ENCODE data around the gene ZNF695.

Gene ZNF695

GRCh38 chr1:246959944-246960693 is 47.7 kb downstream of the ZNF695 start:
- DNase-seq (ENCODE audit: low read depth, low spot score) = no peak

GRCh38 chr1:246954126-246954525 is 53.7 kb downstream of the ZNF695 start:
- no peak for DNase-seq (ENCODE audit: low read depth, low spot score)

GRCh38 chr1:246951413-246951812 is 56.4 kb downstream of the ZNF695 start:
- no peak for DNase-seq (ENCODE audit: low read depth, low spot score)

- DNase-seq (ENCODE audit: low read depth, low spot score) = no peak
Observed at GRCh38 chr1:246949956-246950355, 57.9 kb downstream of the ZNF695 start.

GRCh38 chr1:246947255-246947654 is 60.6 kb downstream of the ZNF695 start:
- DNase-seq (ENCODE audit: low read depth, low spot score) = peak; percentile 25

- DNase-seq (ENCODE audit: low read depth, low spot score) = no peak
Observed at GRCh38 chr1:246946366-246946765, 61.5 kb downstream of the ZNF695 start.

Measured in brain pericyte (primary cell).